Lower lobe of right lung (tissue), 2 donors: ENCODE measurements around the gene STYXL1. TPM values are rescaled to one million over a fixed set of nuclear protein-coding genes. Genes with fewer than 3 reads are reported as not detected.
"Not testable (repeated sequence)": the region's sequence is repeated elsewhere in the genome, so short reads cannot be mapped to it uniquely, and the experiment has no call there.

Source experiments
- ATAC-seq, 2 donors: fragments of 200-7000 bp; cut with Tn5 transposase; one replicate each; pipeline ENCODE4 v1.9.1; 2020 to 2022; ENCODE audit warnings: mild to moderate bottlenecking in 2 of 2, moderate library complexity in 2 of 2
- DNase-seq: peaks from one replicate; pipeline ENCODE4 v3.0.0-alpha.2; 2020
- H3K27ac ChIP-seq: fragments of 200-600 bp; one replicate; pipeline ENCODE4 v1.8.0; 2022
- H3K27me3 ChIP-seq: fragments of 200-600 bp; one replicate; pipeline ENCODE4 v1.8.0; 2022; ENCODE audit warnings: low read depth
- H3K36me3 ChIP-seq: fragments of 200-600 bp; one replicate; pipeline ENCODE4 v1.8.0; 2022; ENCODE audit warnings: mild to moderate bottlenecking
- H3K4me1 ChIP-seq: fragments of 200-600 bp; one replicate; pipeline ENCODE4 v1.8.0; 2022
- H3K4me3 ChIP-seq: fragments of 200-600 bp; one replicate; pipeline ENCODE4 v1.8.0; 2022; ENCODE audit warnings: mild to moderate bottlenecking
- H3K9me3 ChIP-seq: fragments of 200-600 bp; one replicate; pipeline ENCODE4 v1.8.0; 2022
- CTCF ChIP-seq: fragments of 200-600 bp; IDR thresholded peaks from one replicate; pipeline ENCODE4 v1.8.0; 2022; ENCODE audit warnings: antibody characterized with exemption, mild to moderate bottlenecking
- intact Hi-C: fragments of 100-400 bp; cut with DNase I; formaldehyde crosslinking; loops from one replicate; pipeline ENCODE4 v1.11.0; 2022
- total RNA-seq: library from RNA; stranded (reverse); fragmentation: NEBNext Ultra II Directional; extraction: Animal tissue kit (Norgen Biotek cat#: 25700); gene quantifications from one replicate; pipeline ENCODE4 v1.2.1, GENCODE V29; 2021
- donor health status: DM: no; HTN: yes; CAD: no; lungs with severe emphysema.

The STYXL1 gene
- total RNA-seq, 1 donor from 2014 or later = 25.6 TPM

GRCh38 chr7:76016191-76016947 lies 31.4 kb downstream of the STYXL1 start:
- H3K27ac ChIP-seq = no peak overlapping the region
- H3K36me3 ChIP-seq = peaks cover 23% of the 10 kb centered on the region
- ATAC-seq = no peak
- no peaks in the 10 kb centered on the region for H3K9me3 ChIP-seq
- no peaks in the 10 kb centered on the region for H3K27me3 ChIP-seq
- no peak for TF ChIP-seq CTCF
- H3K4me1 ChIP-seq = no peaks in the 10 kb centered on the region
- no peak overlapping the region for H3K4me3 ChIP-seq
- intact Hi-C loops = no loop called here
- no peak for DNase-seq

GRCh38 chr7:76011442-76011861 lies 36.3 kb downstream of the STYXL1 start:
- DNase-seq = no peak

GRCh38 chr7:76009672-76010600 lies 37.9 kb downstream of the STYXL1 start:
- ATAC-seq = peak; percentile 13 to 50
- intact Hi-C loops = no loop called here
- Histone ChIP-seq H3K4me3 (no peak overlapping the region), H3K9me3 (no peaks in the 10 kb centered on the region), H3K4me1 (peaks cover 27% of the 10 kb centered on the region), H3K36me3 (peaks cover 18% of the 10 kb centered on the region), H3K27ac (peak overlapping the region; percentile 64), H3K27me3 (no peaks in the 10 kb centered on the region)
- peak; percentile 28 for DNase-seq
- no peak for TF ChIP-seq CTCF

More at GRCh38 chr7:76011442-76011861, 36.3 kb downstream of the STYXL1 start:
- intact Hi-C loops = no loop called here
- Histone ChIP-seq H3K27me3 (no peaks in the 10 kb centered on the region), H3K36me3 (peaks cover 12% of the 10 kb centered on the region), H3K4me3 (no peak overlapping the region), H3K9me3 (no peaks in the 10 kb centered on the region), H3K27ac (peak overlapping the region; percentile 64), H3K4me1 (peaks cover 27% of the 10 kb centered on the region)
- TF ChIP-seq CTCF = no peak
- peak; percentile 50 to 74 for ATAC-seq

- peaks cover 27% of the 10 kb centered on the region for H3K4me1 ChIP-seq
- peaks cover 31% of the 10 kb centered on the region for H3K36me3 ChIP-seq
- no peak for TF ChIP-seq CTCF
- H3K27me3 ChIP-seq = no peaks in the 10 kb centered on the region
- peak; percentile 25 for DNase-seq
- intact Hi-C loops = no loop called here
- no peaks in the 10 kb centered on the region for H3K9me3 ChIP-seq
- H3K4me3 ChIP-seq = no peak overlapping the region
- H3K27ac ChIP-seq = no peak overlapping the region
- no peak for ATAC-seq
These were observed 39.6 kb downstream of the STYXL1 start for GRCh38 chr7:76008156-76008687.

- H3K27me3 ChIP-seq, H3K27ac ChIP-seq, H3K9me3 ChIP-seq, intact Hi-C loops, ATAC-seq, H3K4me3 ChIP-seq: not testable (repeated sequence)
- Histone ChIP-seq H3K4me1 (peaks cover 17% of the 10 kb centered on the region), H3K36me3 (peaks cover 35% of the 10 kb centered on the region)
- peak; percentile 0 for DNase-seq
These were observed 42.8 kb downstream of the STYXL1 start for GRCh38 chr7:76005004-76005403.
